ENCODE measurements around the gene FABP3. TPM values are rescaled to one million over a fixed set of nuclear protein-coding genes. Genes with fewer than 3 reads are reported as not detected.

The FABP3 gene
- total and polyA plus RNA-seq, 10 of the 15 experiments (the other 5 are each of a cell fraction or from before 2014, with no cell fraction given): 0.36 to 1.2 (median 0.67) TPM; not detected in 2

- TF ChIP-seq REST (IDR thresholded peaks at IDR 0.05; ENCODE audit: low read depth, low read length) (no peak), NFIC (IDR thresholded peaks at IDR 0.05; ENCODE audit: low read depth, low read length) (no peak)
Observed at GRCh38 chr1:31394584-31395193, 21.8 kb upstream of the FABP3 start (continued).

DNA sequence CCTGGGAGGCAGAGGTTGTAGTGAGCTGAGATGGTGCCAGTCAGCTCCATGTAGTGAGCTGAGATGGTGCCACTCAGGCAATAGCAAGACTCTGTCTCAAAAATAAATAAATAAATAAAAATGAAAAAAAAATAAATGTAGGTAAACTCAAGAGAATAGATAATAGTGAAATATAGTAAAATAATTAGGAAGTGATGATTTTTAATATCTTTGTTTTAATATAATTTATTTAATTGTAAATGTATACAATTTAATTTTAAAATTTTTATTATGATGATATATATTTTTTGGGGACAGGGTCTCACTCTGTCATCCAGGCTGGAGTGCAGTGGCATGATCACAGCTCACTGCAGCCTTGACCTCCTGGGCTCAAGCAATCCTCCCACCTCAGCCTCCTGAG lies 20.6 kb upstream of the FABP3 start:
- ChIA-PET SMC1A (ENCODE audit: uncharacterized antibody, unreplicated experiment) (interaction anchor here (0.6 to 11.5 kb wide), 6 partner anchors 16 to 244 kb away, joined by 3 to 132 read pairs (median 5); no protein-coding TSS in a partner anchor), RAD21 (ENCODE audit: unreplicated experiment) (interaction anchor here (0.9 to 5.1 kb wide), 5 partner anchors 28 to 225 kb away, joined by 3 to 99 read pairs (median 10); partner anchors contain the start of gene HCRTR1), POLR2A (interaction anchor here (0.6 kb wide), 1 partner anchor 215 kb away, joined by 6 read pairs; no protein-coding TSS in a partner anchor), CTCF (interaction anchor here (0.6 to 6.3 kb wide), 15 partner anchors 10 to 230 kb away, joined by 3 to 204 read pairs (median 9); partner anchors contain the start of genes FABP3, SERINC2, SNRNP40 and ZCCHC17)
- intact Hi-C loops (cut with micrococcal nuclease; ENCODE audit: unreplicated experiment): no loop called here
- TF ChIP-seq MAX (IDR thresholded peaks at IDR 0.05; ENCODE audit: low read depth, low read length) (no peak), LARP7 (IDR thresholded peaks at IDR 0.05) (no peak), EZH2 (IDR thresholded peaks at IDR 0.05; ENCODE audit: borderline replicate concordance, control insufficient read depth, low read depth, low read length) (no peak), NRF1 (conservative IDR thresholded peaks at IDR 0.05; ENCODE audit: low read depth, low read length) (no peak), HDAC2 (IDR thresholded peaks at IDR 0.05) (no peak)
- no TSS peak for BruUV-seq (replicated peaks)
- in situ Hi-C loops (cut with MboI): no loop called here
- Histone ChIP-seq H3K4me1 (ENCODE audit: control insufficient read depth, insufficient read depth, low read length) (peaks cover 2% of the 10 kb centered on the region), H3K27ac (ENCODE audit: control insufficient read depth, insufficient read depth) (no peak overlapping the region), H3K79me2 (ENCODE audit: control insufficient read depth, insufficient read depth, low read length) (no peaks in the 10 kb centered on the region), H3K4me3 (no peak overlapping the region), H3K9me3 (replicated peaks; ENCODE audit: control insufficient read depth, insufficient read depth, low read length) (no peaks in the 10 kb centered on the region), H3K4me2 (ENCODE audit: control insufficient read depth, insufficient read depth) (no peak overlapping the region), H4K20me1 (ENCODE audit: control insufficient read depth, insufficient read depth) (no peaks in the 10 kb centered on the region), H2AFZ (ENCODE audit: control insufficient read depth, low read depth, low read length) (no peak overlapping the region), H3K36me3 (ENCODE audit: control insufficient read depth in 2 of 2, insufficient read depth in 2 of 2, low read length in 1 of 2) (no peaks in the 10 kb centered on the region), H3K9ac (ENCODE audit: control insufficient read depth, insufficient read depth, low read length) (no peak overlapping the region), H3K27me3 (replicated peaks in 1 of 2; ENCODE audit: control insufficient read depth in 2 of 2, insufficient read depth in 2 of 2, low read length in 1 of 2) (no peaks in the 10 kb centered on the region; a peak in 1 of 4 replicates)
- no peak for ATAC-seq
- FAIRE-seq: no peak
- DNase-seq (ENCODE audit: low read depth, low spot score): no peak

All from GM12878 (cell line).